Kasumi-1 (cell line): ENCODE measurements around the gene INPP4A.

Source experiments
- DNase-seq, 2 experiments: peaks; one replicate each; lab custom pipeline; 2025; lab: John Stamatoyannopoulos, UW

Gene INPP4A

DNA sequence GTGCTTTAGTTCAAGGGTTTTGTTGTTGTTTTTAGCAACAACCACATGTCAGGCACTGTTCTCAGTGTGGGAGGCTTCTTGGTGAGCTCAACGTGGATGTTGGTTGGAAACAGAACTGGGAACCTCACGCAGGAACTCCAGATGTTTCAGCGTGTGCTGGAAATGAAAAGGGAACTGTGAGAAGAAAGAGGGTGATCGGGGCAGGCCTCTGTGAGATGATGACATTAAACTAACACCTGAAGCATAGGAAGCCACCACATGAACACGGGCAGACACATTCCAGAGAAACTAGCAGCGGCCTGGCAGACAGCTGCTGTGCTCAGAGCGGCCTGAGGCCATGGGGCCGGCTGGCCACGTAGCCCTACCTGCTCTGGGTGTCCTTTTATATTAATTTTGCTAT is 97.2 kb downstream of the INPP4A start:
- DNase-seq, result peak; percentile 9 to 30

DNA sequence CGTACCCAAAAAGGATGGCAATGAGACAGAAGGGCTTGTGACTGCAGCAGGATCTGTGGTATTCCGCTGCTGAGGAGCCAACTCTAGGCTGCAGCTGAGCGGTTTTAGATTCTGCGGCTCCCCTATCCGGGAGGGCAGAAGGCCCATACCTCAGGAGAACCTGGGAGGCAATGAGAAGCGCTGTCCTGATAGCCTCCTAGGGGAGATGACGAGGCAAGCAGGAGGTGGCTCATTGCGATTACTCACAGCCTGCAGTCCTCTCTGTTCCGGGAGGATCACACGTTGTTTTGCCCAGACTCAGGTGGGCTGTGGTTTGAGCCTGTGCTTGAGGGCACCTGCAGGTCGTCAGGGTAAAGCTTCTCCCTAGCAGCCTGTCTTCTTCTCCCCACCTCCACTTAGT is 98.6 kb downstream of the INPP4A start:
- DNase-seq, result no peak

DNA sequence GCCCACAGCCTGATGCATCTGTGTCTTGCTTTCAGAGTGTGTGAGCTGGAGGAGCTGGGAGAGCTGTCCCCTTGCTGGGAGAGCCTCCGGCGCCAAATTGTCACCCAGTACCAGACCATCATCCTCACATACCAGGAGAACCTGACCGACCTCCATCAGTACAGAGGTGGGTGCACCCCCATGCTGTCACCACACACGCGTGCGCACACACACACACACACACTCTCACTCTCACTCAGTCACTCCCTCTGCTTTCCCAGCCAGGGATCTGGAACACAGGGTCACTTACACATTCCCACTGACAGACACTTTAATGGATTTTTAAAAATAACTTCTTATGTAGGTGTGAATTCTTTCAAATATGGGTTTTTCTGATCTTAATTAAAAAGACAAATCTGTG is 99.2 kb downstream of the INPP4A start:
- no peak for DNase-seq

DNA sequence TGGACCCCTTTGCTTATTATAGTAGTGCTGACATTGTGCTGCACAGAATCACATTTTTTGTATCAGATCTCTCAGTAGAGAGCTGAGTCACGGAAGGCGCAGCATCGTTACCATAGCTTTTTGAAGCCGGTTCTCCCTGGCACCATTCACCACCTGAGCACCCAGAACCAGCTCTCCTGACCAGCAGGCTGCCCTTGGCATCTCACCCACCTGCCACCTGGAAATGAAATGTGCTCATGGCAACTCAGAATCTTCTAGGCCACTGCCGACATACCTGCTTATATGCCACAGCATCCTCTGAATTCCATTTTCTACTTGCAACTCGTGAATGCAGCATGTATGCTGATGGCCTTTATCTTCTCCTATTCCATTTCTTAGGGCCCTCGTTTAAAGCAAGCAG is 100.9 kb downstream of the INPP4A start:
- DNase-seq, result no peak

DNA sequence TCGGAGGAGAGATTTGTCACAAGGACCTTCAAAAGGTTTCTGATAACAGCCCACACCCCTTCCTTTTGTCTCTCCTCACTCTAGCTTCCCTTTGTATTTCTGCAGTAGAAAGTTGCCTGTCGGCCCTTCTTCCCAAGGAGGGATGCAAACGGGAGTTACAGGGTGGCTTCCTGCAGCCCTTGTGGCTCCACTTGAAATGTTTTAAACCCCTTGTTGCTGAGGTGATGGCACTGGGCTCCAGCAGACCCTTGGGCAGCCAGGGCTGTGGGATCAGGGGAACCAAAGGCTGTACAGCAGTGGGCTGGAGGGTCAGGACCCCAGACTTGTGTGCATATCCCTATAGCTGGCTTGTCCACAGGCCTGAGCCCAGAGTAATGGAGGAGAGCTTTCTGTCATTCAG is 101.5 kb downstream of the INPP4A start:
- DNase-seq, result no peak

DNA sequence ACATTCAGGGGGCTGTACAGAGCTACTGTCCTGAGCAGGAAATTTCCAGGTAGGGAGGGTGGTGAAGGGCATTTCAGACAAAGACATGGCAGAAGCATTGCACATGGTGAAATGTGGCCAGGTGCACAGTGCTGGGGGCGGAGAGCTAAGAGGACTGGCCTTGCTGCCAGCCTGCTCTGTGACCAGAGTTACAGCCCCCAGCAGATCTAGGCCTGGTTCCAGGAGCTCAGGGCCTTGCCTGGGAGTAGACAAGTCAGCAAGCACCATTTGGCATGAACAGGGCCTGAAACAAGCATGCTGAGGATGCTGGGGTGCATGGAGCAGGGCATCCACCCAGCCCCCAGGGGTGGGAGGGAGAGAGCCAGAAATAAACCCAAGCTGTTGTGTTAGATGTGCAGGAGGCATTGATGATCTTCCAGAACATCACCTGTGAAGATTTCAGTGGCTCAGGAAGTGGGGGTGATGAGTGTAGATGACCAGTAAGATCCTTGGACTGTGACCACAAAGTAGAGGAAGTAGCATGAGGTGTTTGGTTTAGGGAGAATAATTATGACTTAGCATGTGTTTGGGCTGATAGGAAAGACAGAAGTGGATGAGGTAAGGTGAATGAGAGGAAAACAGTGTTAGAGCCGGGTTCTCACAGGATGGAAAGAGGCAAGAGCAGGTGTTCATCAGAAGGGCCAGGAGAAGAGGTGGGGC is 102.6 kb downstream of the INPP4A start:
- DNase-seq, result peak in 1 of 2 experiments; percentile 2

DNA sequence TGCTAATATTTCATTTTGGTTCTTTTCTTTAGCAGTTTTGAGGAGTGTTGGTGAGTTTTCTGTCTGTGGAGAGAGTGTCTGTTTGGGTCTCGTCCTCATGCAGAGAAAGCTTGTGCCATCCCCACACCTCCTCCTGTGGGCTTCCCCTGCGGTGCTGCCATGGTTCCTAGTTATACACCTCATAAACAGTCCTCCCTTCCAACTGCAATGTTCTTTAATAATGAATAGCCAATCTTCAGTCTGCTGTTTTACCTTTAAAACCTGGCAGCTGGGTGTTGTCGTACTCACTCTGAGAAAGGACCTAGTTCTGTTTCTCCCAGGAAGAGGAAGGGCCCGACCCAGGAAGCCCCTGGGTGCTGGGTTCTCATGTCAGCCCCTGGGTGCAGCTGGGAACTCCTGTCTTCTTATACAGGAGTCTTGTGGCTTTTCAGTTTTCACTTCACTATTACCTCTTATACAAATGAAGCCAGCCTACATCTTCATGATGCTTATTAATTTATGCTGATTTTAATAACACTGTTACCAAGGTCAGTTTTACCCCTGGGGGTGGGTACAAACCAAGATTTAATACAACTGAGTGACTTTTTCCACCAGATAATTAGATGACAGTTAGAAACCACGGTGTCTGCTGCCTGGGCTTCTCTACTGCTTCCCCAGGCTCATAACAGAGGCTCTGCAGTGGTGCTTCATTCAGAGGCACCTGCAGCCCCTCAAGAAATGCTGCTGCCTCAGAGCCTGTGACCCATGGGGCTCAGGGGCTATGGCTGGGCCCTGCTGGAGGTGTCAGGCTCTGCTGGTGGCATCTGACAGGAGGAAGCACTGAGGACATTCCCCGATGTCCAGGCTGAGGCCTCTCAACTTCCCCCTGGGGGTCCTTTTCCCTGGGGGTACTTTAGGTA is 104.5 kb downstream of the INPP4A start:
- peak; percentile 13 to 18 for DNase-seq

DNA sequence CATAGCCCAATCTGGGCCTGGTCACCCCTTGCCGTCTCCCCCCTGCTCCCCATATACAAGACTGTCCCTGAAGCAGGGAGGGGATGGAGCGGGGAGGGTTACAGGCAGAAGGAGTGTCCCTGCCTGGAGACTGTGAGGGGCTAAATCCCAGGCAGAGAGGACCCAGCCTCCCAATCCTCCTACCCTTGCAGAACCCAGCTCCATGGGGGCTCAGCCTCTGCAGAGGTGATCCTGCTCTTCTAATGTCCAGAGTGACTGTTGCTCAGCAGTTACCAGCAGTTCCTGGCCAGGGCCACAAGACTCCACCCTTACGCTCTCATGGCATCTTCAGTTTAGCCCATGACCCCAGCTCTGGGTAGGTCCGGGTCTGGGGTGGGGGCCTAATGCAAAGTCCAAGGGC is 105.5 kb downstream of the INPP4A start:
- DNase-seq, result no peak

DNA sequence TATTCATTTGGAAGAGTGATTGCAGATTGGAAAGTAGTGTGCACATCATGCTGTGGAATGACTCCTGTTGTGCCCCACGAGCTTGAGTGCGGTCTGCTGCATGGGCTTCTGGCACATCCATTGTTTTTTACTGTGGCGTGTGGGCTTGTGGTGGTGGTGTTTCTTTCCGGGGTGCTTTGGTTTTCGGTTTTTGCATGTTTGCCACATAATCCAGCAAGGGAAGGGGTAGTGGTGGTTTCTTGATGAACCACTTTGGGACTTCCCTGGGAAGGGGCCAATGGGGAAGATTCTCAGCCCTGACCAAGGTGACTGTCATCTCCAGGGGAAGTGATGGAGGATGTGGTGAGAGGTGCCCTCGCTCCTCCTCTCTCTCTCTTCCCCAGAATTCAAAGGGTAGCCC is 106.7 kb downstream of the INPP4A start:
- no peak for DNase-seq

DNA sequence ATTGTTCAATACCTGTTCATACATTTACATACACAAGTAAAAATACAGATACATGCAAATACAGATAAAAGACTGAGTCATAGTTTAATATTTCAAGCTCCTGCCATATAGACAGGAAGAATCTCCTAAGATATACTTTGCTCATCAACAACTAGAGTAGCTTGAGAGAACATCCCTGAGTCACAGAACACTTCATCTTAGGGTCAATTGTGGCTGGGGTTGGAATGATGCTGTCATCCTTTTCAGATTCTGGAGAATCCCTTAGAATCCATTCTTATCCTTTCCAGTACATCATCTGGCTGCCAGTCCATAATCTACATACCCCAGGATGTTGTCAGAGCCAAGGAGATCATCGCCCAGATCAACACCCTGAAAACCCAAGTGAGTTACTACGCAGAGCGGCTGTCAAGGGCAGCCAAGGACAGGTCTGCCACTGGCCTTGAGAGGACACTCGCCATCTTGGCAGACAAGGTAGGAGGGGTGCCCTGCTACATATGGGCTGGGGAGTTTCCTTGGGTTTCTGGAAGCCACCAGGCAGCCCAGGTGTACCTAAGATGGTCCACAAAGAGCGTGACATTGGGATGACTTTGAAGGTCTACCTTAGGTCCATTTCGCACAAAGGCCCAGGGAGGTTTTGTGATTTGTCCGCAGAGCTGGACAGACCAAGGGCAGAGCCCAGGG is 108.0 kb downstream of the INPP4A start:
- no peak for DNase-seq

DNA sequence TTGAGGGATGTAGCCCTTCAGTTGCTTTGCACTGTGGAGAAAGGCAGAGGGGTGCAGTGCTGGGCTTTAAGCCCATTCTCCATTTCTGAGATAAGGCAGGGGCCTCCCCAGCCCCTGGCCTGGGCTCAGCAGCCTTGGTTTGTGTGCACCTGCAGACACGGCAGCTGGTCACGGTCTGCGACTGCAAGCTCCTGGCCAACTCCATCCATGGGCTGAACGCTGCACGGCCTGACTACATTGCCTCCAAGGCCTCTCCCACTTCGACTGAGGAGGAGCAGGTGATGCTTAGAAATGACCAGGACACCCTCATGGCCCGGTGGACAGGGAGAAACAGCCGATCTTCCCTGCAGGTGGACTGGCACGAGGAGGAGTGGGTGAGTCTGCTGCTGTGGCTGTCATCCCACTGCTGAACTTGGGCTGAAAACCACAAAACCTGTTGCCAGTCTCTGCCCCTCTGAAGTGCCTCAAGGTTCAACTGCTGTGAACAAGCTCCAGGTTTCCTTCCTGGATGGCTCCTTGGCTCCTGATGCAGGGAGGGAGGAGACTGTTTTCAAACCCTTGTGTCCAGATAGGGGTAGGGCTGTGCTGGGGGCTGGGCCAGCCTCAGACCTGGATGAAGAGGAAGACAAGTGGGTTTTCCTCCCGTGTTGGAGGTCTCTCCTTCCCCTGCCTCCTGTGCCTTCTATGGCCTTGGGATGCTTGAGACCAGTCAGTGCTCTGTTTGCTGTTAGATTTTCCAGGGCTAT is 109.6 kb downstream of the INPP4A start:
- no peak for DNase-seq

DNA sequence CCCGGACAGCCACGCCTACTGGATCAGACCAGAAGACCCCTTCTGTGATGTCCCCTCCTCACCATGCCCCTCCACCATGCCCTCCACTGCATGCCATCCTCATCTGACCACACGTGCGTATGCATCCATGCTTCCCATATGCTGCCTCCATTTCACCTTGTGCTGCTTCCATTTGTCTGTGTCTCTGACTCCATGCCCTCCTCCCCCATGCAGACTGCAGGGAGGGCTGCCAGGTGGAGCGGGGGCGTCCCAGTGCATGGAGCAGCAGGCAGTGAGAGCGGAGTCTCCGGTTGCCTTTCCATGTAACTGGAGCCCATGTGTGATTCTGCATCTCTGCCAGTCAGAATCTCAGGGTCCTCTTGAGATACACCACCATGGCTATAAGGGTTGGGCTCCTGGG is 111.0 kb downstream of the INPP4A start:
- no peak for DNase-seq

DNA sequence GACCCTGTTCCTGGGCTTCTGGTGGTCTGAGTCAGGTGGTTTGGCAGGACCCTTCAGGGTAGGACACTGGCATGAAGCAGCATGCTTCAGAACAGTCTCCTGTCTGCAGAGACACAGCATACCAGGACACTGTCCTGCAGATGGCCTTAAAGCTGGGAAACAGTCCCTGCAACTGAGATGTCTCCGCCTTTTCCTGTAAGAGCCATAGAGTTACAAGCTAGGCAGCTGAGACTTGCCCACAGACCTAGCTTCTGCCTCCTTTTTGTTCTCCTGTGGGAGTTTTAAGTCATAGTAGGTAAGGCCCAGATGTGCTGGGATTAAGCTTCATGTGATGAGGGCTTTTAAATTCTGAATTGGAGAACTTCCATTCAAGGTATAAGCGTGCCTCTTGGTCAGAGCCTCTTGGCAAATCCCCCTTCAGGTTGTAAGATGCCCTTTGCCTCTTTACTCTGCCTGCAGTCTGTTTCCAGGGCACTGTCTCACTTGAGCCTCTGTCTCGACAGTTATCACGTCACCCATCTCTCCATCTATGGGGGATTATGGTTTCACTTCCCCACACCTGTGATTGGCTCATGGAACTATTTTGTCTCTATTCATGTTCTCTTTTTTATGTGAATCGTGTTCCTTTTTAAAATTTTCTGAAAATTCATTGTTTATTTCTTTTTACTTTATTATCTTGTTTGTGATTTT is 111.8 kb downstream of the INPP4A start:
- DNase-seq, result no peak

DNA sequence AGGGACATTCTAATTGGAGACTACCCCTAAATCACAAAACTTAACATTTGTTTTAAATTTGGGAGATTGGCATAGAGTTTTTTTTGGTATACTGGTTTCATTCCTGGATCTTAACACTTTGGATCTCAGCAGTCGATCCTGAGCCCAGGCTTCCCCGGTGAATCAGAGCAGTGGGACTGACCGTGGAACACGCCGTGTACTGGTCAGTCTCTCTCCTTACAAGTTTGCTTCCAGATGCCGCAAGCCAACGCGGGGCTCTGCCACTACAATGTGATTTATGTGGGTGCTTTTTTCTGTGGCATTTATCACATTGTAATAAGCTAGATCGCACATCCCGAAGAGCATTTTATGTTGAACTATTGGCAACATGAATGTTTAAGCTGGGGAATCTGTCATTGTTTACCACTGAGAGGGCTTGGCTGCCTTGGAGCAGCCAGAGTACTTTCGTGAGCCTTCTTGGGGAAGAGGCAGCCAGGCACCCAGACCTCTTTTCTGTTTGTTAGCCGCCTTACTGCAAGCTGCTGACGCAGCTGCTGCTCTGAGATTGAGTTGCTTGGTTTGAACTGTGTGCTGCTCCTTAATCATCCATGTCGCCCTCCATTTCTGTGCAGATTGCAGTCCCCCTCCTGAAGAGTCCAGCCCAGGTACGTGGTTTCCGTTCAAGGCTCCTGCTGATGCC is 114.3 kb downstream of the INPP4A start:
- no peak for DNase-seq

DNA sequence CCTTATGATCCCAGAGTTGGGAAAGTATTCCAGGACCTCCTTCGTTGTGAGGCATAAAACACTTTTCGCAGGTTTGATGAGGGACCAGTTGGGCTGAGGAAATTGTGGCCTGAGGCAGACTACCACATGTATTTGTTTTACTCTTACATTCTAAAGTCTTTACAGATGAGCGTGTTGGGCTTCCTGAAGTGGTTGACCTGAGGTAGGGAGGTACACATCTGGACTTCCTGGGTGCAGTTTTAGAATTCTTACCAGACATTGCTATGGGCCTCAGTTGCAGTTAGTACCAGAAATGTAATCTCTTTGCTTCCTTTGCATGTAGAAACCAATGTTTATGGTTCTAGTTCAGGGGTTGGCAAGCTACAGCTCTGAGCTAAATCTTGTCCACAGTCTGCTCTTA is 114.9 kb downstream of the INPP4A start:
- DNase-seq, result peak; percentile 22 to 33

DNA sequence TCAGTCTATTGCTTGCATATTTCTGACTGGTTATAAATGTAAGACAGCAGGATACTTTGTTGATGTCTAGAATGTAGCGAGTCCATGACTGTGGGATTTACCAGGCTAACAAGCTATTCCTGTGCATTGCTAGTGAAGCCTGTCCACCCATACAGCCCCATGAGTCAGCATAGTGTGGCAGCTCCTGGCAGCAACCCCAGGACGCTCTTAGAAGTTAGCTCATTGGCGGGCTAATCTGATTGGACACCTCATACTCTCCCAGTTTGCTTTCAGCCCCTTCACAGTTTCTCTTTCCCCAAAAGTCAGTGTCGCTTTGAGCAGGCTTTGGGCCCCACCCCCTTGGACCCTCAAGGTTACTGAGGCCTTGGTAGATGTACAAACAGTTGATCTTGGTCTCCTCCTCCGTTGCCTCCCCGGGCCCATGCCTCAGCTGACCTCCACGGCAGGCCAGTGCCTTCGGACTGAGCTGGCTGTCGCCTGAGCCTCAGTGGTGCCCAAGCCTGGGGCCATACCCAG is 115.7 kb downstream of the INPP4A start:
- no peak for DNase-seq

DNA sequence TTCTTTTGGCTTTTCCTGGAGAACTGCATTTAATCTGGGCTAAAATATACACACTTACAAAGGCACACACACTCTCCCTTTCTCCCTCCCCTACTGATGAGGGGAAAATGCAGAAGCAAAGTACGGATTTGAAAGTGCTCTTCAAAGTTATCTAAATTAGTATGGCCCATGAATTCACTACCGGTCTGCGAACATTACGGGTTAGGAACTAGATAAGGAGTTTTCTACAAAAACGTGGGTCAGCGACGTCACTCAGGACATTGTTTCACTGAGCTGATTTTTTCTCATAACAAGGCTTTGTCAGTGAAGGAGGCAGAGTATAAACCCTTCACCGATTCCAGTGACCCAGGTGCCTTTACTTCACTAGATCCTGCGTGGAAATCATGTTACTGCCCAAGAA is 116.4 kb downstream of the INPP4A start:
- DNase-seq, result no peak

DNA sequence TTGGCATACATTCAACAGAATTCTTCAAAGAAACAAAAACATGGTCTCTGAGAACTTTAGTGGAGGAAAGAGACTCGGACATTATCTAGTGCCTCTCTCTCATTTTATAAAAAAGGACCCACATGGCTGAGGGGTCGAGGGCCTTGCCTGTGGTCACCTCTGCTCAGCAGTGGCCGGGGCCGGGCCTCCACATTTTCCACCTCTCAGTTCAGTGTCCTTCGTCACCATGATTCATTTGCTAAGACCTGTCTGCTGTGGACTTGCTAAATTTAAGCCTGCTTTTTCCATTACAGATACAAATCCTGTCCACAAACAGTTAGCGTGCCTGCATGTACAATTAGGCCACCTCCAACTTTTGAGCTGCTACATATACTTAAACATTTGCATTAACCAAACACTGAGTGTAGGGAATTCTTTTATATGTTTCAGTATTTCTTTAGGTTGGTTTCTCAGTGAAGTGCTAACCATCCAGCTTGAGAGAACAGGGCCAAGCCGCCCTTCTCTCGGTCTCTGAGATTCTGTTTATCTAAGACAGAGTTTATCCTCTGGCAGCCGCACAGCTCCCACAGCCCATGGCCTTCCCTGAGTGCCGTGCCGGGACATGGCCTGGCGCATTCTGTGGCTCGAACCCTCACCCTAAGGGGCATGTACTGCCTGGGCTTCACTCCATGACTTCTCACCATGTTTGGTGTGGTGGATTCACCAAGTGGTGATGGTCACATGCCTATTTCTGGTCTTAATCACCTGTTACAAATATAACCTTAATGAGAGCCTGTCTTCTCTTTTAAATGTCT is 117.4 kb downstream of the INPP4A start:
- no peak for DNase-seq

DNA sequence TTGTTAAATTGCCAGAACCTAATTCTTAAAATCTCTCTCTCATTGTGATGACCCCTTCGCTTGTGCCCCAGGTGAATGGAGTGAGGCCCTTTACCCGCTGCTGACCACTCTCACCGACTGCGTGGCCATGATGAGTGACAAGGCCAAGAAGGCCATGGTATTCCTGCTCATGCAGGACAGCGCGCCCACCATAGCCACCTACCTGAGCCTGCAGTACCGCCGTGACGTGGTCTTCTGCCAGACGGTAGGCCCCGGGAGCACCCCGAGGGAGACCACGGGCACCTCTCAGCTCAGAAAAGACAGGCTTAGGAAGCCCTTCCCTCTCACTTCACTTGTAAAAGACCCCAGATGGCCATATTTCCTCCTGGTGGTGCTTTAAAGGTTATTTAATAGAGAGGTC is 118.7 kb downstream of the INPP4A start:
- no peak for DNase-seq
